GM12875 (cell line): ENCODE measurements around the gene CLTA.
"Not testable (repeated sequence)": the region's sequence is repeated elsewhere in the genome, so short reads cannot be mapped to it uniquely, and the experiment has no call there.

Experiments
- H3K4me3 ChIP-seq: one replicate; pipeline ENCODE4 v1.5.1; 2011; ENCODE audit warnings: low read depth, low read length, control low read depth
- TF ChIP-seq, protein P1 (sequence below): IDR thresholded peaks from 2 replicates; pipeline ENCODE4 v1.5.1; 2011; ENCODE audit warnings: low read depth, mild to moderate bottlenecking, control low read depth, inconsistent platforms, low read length, moderate library complexity, borderline replicate concordance; ENCODE audit not compliant: insufficient read depth

The CLTA gene

DNA sequence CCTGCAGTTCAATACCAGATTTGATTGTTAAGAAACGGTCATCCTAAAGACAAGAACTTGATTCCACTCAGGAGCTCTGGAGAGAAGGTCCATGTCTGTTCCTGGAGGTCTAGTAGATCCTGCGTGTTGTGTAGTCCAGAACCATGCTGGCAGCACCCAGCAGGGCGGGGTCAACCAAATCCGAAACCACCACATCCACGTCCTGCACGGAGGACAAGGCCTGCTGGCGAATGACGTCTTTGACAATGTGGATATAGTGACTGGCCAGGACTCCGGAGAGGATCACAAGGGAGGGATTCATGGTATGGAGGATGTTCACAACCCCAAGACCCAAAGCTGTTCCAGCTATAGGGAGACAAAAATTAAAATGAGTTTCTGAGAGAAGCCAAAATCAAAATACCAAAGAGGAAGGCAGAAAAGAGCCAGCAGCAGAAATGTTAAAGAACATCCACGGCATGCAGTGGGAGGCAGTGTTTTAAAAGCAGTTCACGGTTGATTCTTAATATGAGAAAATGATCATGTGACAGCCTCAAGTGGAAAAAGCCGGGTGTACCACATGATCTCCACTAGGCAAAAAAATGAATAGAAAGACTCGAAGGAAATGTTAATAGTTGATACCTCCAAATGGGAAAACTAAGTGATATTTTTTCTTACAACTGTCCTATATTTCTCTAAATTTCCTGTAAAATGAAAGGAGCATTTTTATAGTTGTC, 26.7 kb downstream of the CLTA start:
- H3K4me3 ChIP-seq: no peak overlapping the region
- TF ChIP-seq, protein P1, sequence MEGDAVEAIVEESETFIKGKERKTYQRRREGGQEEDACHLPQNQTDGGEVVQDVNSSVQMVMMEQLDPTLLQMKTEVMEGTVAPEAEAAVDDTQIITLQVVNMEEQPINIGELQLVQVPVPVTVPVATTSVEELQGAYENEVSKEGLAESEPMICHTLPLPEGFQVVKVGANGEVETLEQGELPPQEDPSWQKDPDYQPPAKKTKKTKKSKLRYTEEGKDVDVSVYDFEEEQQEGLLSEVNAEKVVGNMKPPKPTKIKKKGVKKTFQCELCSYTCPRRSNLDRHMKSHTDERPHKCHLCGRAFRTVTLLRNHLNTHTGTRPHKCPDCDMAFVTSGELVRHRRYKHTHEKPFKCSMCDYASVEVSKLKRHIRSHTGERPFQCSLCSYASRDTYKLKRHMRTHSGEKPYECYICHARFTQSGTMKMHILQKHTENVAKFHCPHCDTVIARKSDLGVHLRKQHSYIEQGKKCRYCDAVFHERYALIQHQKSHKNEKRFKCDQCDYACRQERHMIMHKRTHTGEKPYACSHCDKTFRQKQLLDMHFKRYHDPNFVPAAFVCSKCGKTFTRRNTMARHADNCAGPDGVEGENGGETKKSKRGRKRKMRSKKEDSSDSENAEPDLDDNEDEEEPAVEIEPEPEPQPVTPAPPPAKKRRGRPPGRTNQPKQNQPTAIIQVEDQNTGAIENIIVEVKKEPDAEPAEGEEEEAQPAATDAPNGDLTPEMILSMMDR: no peak

GRCh38 chr9:36218011-36218410, 27.3 kb downstream of the CLTA start:
- no peak overlapping the region for H3K4me3 ChIP-seq
- TF ChIP-seq, protein P1: no peak

- TF ChIP-seq, protein P1: no peak
- no peak overlapping the region for H3K4me3 ChIP-seq
Measured at GRCh38 chr9:36218411-36218901, 27.7 kb downstream of the CLTA start.

DNA sequence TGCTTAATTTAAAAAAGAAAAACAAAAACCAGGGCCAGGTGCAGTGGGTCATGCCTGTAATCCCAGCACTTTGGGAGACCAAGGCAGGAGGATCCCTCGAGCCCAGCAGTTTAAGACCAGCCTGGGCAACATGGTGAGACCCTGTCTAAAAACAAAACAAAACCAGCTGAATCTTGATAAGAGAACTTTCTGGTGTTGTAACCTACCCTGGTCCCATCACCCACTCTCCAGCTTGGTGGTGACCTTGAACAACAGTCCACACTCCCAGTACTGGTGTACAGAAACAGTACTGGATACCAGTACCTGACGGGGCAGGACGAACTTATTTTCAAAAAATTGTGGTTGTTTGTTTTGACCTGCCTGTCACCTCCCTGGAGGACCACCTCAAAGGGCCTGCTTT, 30.9 kb downstream of the CLTA start:
- TF ChIP-seq, protein P1: no peak
- no peak overlapping the region for H3K4me3 ChIP-seq

DNA sequence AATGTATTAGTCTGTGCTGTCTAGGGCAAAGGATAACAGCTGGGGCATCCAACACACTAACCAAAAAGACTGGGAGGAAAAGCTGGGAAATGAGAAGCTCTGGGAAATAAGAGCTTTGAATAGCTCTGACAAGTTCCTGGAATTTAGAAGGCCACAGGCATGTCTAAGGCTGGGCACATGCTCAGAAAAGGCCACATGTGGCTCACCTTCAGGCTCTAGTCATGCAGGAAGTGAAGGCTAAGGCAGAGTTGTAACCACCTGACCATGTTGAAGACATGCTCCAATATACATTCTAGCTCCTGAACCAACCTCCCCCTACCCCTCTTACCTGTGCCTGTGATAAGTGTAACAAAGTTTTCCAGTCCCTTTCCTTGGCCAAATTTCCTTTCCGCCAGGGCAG, 31.7 kb downstream of the CLTA start:
- H3K4me3 ChIP-seq: no peak overlapping the region
- TF ChIP-seq, protein P1: no peak

DNA sequence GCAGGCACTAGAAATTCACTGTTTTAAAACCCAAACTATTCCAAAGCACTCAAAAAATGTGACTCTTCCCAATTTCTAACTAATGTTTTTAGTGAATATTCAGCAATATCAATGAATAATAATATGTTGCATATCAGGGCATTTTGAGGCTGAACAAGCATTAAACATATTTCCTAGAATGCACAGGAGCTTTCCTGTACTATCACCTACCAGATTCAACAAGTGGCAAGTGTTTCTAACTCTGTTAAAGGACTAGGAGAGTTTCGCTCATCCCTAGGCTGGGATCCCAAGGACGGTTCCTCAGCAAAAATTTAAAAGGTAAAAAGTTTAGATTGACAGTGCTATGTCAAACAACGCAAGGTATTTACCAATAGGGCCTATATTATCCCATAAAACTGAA, 46.5 kb downstream of the CLTA start:
- TF ChIP-seq, protein P1: no peak

DNA sequence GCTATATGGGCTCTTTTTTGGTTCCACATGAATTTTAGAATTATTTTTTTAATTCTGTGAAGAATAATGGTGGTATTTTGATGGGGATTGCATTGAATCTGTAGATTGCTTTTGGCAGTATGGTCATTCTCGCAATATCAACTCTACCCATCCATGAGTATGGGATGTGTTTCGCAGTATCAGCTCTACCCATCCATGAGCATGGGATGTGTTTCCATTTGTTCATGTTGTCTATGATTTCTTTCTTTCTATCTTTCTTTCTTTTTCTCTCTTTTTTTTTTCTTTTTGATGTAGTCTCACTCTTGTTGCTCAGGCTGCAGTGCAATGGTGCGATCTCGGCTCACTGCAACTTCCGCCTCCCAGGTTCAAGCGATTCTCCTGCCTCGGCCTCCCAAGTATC, 48.5 kb downstream of the CLTA start:
- H3K4me3 ChIP-seq: not testable (repeated sequence)

More for the DNA sequence above, 46.5 kb downstream of the CLTA start:
- H3K4me3 ChIP-seq: no peak overlapping the region

DNA sequence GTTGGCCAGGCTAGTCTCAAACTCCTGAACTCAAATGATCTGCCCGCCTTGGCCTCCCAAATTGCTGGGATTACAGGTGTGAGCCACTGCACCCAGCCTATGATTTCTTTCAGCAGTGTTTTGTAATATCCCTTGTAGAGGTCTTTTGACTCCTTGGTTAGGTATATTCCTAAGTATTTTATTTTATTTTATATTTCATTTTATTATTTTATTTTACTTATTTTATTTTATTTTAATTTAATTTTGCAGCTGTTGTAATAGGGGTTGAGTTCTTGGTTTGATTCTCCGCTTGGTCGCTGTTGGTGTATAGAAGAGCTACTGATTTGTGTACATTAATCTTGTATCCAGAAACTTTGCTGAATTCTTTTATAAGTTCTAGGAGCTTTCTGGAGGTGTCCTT, 49.0 kb downstream of the CLTA start:
- H3K4me3 ChIP-seq: not testable (repeated sequence)
